Measurements from ENCODE around the gene BFSP1.

BFSP1 gene

GRCh38 chr20:17493173-17493572 is 38.0 kb downstream of the BFSP1 start:
- DNase-seq, result no peak

- DNase-seq, result no peak
Observed at GRCh38 chr20:17491488-17491887, 39.7 kb downstream of the BFSP1 start.

GRCh38 chr20:17491041-17491440 is 40.1 kb downstream of the BFSP1 start:
- DNase-seq, result no peak

GRCh38 chr20:17490501-17490900 is 40.7 kb downstream of the BFSP1 start:
- DNase-seq, result no peak

- DNase-seq, result no peak
Observed at GRCh38 chr20:17488916-17489600, 42.1 kb downstream of the BFSP1 start.

GRCh38 chr20:17485017-17485416 is 46.2 kb downstream of the BFSP1 start:
- no peak for DNase-seq

- DNase-seq, result no peak
Observed at GRCh38 chr20:17482536-17482935, 48.6 kb downstream of the BFSP1 start.

GRCh38 chr20:17481661-17482060 is 49.5 kb downstream of the BFSP1 start:
- no peak for DNase-seq

- DNase-seq, result no peak
Observed at GRCh38 chr20:17480696-17481095, 50.5 kb downstream of the BFSP1 start.

- no peak for DNase-seq
Observed at GRCh38 chr20:17479063-17479657, 52.0 kb downstream of the BFSP1 start.

- no peak for DNase-seq
Observed at GRCh38 chr20:17473659-17474058, 57.5 kb downstream of the BFSP1 start.

- no peak for DNase-seq
Observed at GRCh38 chr20:17471606-17472187, 59.5 kb downstream of the BFSP1 start.

- DNase-seq, result no peak
Observed at GRCh38 chr20:17470973-17471372, 60.2 kb downstream of the BFSP1 start.

GRCh38 chr20:17470521-17470920 is 60.7 kb downstream of the BFSP1 start:
- no peak for DNase-seq

GRCh38 chr20:17469246-17470030 is 61.7 kb downstream of the BFSP1 start:
- no peak for DNase-seq

GRCh38 chr20:17468073-17468840 is 62.9 kb downstream of the BFSP1 start:
- no peak for DNase-seq

- no peak for DNase-seq
Observed at GRCh38 chr20:17467120-17467655, 64.0 kb downstream of the BFSP1 start.

GRCh38 chr20:17466641-17467040 is 64.5 kb downstream of the BFSP1 start:
- DNase-seq, result no peak

- DNase-seq, result no peak
Observed at GRCh38 chr20:17465236-17465635, 65.9 kb downstream of the BFSP1 start.

- DNase-seq, result no peak
Observed at GRCh38 chr20:17463711-17464110, 67.5 kb downstream of the BFSP1 start.

GRCh38 chr20:17461941-17462340 is 69.2 kb downstream of the BFSP1 start:
- DNase-seq, result no peak

GRCh38 chr20:17460119-17460518 is 71.1 kb downstream of the BFSP1 start:
- no peak for DNase-seq

All from GF-D8 (cell line).